ENCODE data around the gene ARRB1.
"Not testable (repeated sequence)": the region's sequence is repeated elsewhere in the genome, so short reads cannot be mapped to it uniquely, and the experiment has no call there.

Gene ARRB1

GRCh38 chr11:75292943-75293342 is 58.5 kb downstream of the ARRB1 start:
- DNase-seq = no peak

GRCh38 chr11:75291741-75292140 is 59.7 kb downstream of the ARRB1 start:
- DNase-seq = no peak

- no peak for DNase-seq
Measured at GRCh38 chr11:75289919-75290318, 61.5 kb downstream of the ARRB1 start.

GRCh38 chr11:75289511-75289760 is 62.0 kb downstream of the ARRB1 start:
- no peak for DNase-seq

- no peak for DNase-seq
Measured at GRCh38 chr11:75287579-75287978, 63.9 kb downstream of the ARRB1 start.

GRCh38 chr11:75286826-75287465 is 64.5 kb downstream of the ARRB1 start:
- DNase-seq = no peak

GRCh38 chr11:75285776-75286360 is 65.6 kb downstream of the ARRB1 start:
- no peak for DNase-seq

- no peak for DNase-seq
Measured at GRCh38 chr11:75283391-75283931, 68.0 kb downstream of the ARRB1 start.

- DNase-seq = no peak
Measured at GRCh38 chr11:75281469-75282095, 69.9 kb downstream of the ARRB1 start.

- DNase-seq = no peak
Measured at GRCh38 chr11:75280770-75281468, 70.5 kb downstream of the ARRB1 start.

- peak; percentile 86 for DNase-seq
Measured at GRCh38 chr11:75280227-75280701, 71.2 kb downstream of the ARRB1 start.

- DNase-seq = no peak
Measured at GRCh38 chr11:75279273-75279672, 72.2 kb downstream of the ARRB1 start.

GRCh38 chr11:75277991-75278790 is 73.3 kb downstream of the ARRB1 start:
- DNase-seq = no peak

- no peak for DNase-seq
Measured at GRCh38 chr11:75277211-75277805, 74.2 kb downstream of the ARRB1 start.

GRCh38 chr11:75276686-75277085 is 74.8 kb downstream of the ARRB1 start:
- DNase-seq = peak; percentile 15

GRCh38 chr11:75276186-75276585 is 75.3 kb downstream of the ARRB1 start:
- peak; percentile 20 for DNase-seq

GRCh38 chr11:75275581-75275980 is 75.9 kb downstream of the ARRB1 start:
- peak; percentile 89 for DNase-seq

- not testable (repeated sequence) for DNase-seq
Measured at GRCh38 chr11:75274716-75275115, 76.7 kb downstream of the ARRB1 start.

- no peak for DNase-seq
Measured at GRCh38 chr11:75273411-75274391, 77.8 kb downstream of the ARRB1 start.

- DNase-seq = no peak
Measured at GRCh38 chr11:75272821-75273301, 78.6 kb downstream of the ARRB1 start.

- DNase-seq = no peak
Measured at GRCh38 chr11:75272391-75272790, 79.1 kb downstream of the ARRB1 start.
